ENCODE measurements around the gene CDC42BPA. TPM values are rescaled to one million over a fixed set of nuclear protein-coding genes. Genes with fewer than 3 reads are reported as not detected.

The CDC42BPA gene
- total RNA-seq, 1 donor from 2014 or later: 61.6 TPM

DNA sequence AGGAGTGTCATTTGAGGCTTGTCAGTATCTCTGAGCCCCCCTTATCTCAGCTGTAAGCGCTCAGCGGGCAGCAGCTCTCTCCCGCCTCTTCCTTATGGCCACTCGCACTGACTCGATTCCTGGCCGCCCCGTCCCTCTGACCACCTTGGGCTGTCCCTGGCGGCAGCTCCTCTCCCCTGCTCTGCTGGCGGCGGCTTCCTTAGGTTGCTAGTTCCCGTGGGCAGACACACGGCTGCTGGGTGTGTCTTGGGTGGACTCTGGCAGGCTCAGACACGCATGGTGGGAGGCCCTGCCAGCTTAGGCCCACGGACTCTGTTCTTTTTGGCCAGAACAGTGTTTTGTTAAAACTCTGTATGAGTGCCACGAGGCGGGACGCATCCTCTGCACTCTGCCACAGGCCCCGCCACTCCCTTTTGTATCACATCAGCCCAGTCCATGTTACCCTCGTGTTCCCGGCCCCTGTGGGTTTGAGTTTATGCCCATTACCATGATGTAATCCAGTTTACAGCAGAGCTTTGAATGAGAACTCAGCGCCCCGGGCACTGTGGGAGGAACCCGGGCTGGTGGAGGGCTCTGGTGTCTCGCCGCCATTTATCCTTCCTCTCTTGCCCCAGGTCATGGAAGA lies 332.3 kb downstream of the CDC42BPA start:
- no peak for DNase-seq (ENCODE audit: low spot score)
- Mint-ChIP-seq H3K36me3 (ENCODE audit: low read depth) (peaks cover 19% of the 10 kb centered on the region), H3K27ac (ENCODE audit: unreplicated experiment) (peak overlapping the region; percentile 27), H3K4me3 (ENCODE audit: unreplicated experiment) (no peak overlapping the region), H3K27me3 (ENCODE audit: low read depth) (no peaks in the 10 kb centered on the region), H3K4me1 (ENCODE audit: low read depth) (no peaks in the 10 kb centered on the region), H3K9me3 (ENCODE audit: low read depth) (no peaks in the 10 kb centered on the region)
- TF ChIP-seq, protein P1, sequence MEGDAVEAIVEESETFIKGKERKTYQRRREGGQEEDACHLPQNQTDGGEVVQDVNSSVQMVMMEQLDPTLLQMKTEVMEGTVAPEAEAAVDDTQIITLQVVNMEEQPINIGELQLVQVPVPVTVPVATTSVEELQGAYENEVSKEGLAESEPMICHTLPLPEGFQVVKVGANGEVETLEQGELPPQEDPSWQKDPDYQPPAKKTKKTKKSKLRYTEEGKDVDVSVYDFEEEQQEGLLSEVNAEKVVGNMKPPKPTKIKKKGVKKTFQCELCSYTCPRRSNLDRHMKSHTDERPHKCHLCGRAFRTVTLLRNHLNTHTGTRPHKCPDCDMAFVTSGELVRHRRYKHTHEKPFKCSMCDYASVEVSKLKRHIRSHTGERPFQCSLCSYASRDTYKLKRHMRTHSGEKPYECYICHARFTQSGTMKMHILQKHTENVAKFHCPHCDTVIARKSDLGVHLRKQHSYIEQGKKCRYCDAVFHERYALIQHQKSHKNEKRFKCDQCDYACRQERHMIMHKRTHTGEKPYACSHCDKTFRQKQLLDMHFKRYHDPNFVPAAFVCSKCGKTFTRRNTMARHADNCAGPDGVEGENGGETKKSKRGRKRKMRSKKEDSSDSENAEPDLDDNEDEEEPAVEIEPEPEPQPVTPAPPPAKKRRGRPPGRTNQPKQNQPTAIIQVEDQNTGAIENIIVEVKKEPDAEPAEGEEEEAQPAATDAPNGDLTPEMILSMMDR (IDR thresholded peaks at IDR 0.05): no peak

DNA sequence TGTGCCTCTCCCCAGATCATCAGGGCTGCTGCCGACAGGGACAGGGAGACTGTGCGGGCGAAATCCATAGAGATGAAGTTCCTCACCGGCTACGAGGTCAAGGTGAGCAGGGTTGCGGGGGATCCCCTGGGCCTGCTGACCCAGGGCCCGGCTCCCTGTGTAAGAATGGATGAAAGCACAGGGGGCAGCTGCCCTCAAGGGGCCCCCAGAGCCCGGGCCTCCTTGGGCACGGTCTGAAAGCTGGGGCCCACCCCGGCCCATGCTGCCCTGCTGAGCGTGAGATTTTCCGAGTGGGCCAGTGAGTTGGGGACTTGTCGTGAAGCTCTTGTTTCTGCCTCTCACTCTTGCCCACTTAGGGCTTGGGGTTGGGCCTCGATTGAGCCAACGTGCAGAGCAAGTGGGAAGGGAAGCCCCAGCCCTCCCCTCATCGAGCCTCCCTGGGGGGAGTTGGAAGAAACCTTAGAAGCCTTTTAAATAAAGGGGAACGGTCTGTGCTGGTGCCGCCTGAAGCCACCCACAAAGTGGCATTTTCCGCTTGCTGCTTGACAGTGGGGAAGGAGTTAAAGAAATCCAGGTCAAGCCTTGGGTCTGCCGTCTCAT lies 333.0 kb downstream of the CDC42BPA start:
- H3K9me3 Mint-ChIP-seq (ENCODE audit: low read depth): no peaks in the 10 kb centered on the region
- TF ChIP-seq, protein P1 (IDR thresholded peaks at IDR 0.05): no peak
- no peaks in the 10 kb centered on the region for H3K27me3 Mint-ChIP-seq (ENCODE audit: low read depth)
- peaks cover 19% of the 10 kb centered on the region for H3K36me3 Mint-ChIP-seq (ENCODE audit: low read depth)
- H3K27ac Mint-ChIP-seq (ENCODE audit: unreplicated experiment): no peak overlapping the region
- H3K4me1 Mint-ChIP-seq (ENCODE audit: low read depth): no peaks in the 10 kb centered on the region
- no peak overlapping the region for H3K4me3 Mint-ChIP-seq (ENCODE audit: unreplicated experiment)
- DNase-seq (ENCODE audit: low spot score): no peak

DNA sequence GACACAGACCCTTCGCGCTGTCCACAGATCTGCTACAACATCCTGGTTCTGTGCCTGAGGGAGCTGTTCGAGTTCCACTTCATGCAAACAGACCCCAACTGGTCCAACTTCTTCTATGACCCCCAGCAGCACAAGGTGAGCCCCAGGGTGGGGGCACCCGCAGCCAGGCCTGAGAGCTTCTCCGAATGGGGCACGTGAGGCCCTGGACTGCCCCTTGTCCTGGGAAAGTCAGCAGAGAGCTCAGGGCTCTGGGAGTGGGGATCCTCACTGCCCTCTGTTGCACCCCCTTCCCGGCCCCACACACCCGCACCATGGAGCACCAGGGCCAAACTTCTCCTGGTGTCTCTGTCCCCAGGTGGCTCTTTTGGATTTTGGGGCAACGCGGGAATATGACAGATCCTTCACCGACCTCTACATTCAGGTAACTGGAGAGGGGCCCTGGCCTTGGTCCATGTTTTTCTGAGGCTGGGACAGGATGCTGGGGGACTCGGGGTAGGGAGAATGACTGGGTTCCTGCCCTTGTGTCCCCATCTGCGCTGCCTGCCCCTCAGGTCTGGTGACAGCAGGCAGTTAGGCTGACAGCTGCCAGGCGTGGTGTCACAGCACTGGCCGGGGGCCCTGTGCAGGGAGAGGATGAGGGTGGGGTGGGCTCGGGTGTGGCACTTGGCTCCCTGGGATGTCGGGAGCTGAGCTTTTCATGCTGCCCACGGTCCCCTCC lies 333.6 kb downstream of the CDC42BPA start:
- no peaks in the 10 kb centered on the region for H3K4me1 Mint-ChIP-seq (ENCODE audit: low read depth)
- TF ChIP-seq, protein P1 (IDR thresholded peaks at IDR 0.05): no peak

DNA sequence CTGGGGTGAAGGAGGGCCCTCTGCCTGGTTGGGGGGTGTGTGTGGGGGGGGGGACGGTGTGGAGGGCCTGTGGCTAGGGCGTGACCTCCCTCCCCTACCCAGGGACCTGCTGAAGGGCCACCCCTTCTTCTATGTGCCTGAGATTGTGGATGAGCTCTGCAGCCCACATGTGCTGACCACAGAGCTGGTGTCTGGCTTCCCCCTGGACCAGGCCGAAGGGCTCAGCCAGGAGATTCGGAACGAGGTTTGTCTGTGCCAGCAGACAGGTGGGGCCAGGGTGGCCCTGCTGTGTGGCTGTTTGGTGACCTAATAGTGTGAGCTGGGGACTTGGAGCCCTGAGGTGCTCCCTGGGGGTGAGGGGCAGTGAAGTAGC lies 334.3 kb downstream of the CDC42BPA start:
- TF ChIP-seq, protein P1 (IDR thresholded peaks at IDR 0.05): no peak
- Mint-ChIP-seq H3K4me1 (ENCODE audit: low read depth) (no peaks in the 10 kb centered on the region), H3K27me3 (ENCODE audit: low read depth) (no peaks in the 10 kb centered on the region), H3K36me3 (ENCODE audit: low read depth) (peaks cover 19% of the 10 kb centered on the region), H3K9me3 (ENCODE audit: low read depth) (no peaks in the 10 kb centered on the region), H3K4me3 (ENCODE audit: unreplicated experiment) (no peak overlapping the region), H3K27ac (ENCODE audit: unreplicated experiment) (peak overlapping the region; percentile 36)
- peak; percentile 80 for DNase-seq (ENCODE audit: low spot score)

More for the DNA sequence above, 333.6 kb downstream of the CDC42BPA start:
- Mint-ChIP-seq H3K4me3 (ENCODE audit: unreplicated experiment) (no peak overlapping the region), H3K27me3 (ENCODE audit: low read depth) (no peaks in the 10 kb centered on the region), H3K27ac (ENCODE audit: unreplicated experiment) (no peak overlapping the region), H3K36me3 (ENCODE audit: low read depth) (peaks cover 19% of the 10 kb centered on the region), H3K9me3 (ENCODE audit: low read depth) (no peaks in the 10 kb centered on the region)
- peak; percentile 41 for DNase-seq (ENCODE audit: low spot score)

DNA sequence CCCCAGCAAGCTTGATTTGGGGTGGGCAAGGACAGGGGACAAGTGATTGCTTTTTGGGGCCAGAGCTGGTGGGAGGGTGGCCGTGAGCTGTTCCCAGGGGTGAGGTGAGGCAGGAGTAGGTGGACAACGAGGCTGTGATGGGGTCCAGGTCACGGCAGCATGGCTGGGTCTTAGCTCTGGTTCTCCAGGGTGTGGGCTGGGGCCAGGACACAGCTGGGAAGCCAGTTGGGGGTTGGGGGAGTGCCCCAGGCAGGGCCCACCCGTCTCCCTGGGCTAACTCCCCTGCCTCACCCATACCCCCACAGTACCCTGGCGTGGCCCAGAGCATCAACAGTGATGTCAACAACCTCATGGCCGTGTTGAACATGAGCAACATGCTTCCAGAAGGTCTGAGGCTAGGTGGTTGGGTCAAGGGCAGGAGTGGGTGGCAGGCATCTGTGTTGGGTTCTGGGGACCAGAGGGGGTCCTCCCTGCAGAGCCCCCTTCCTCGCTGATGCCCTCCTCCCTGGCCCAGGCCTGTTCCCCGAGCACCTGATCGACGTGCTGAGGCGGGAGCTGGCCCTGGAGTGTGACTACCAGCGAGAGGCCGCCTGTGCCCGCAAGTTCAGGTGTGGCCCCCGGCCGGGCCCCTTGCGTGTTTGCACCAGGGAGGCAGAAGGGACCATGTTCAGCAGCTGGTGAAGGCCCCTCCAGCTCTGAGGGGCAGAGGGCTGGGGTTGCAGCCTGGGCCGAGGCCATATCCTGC lies 334.9 kb downstream of the CDC42BPA start:
- no peak overlapping the region for H3K4me3 Mint-ChIP-seq (ENCODE audit: unreplicated experiment)

More for the DNA sequence above, 334.9 kb downstream of the CDC42BPA start:
- TF ChIP-seq, protein P1 (IDR thresholded peaks at IDR 0.05): no peak
- H3K27me3 Mint-ChIP-seq (ENCODE audit: low read depth): no peaks in the 10 kb centered on the region
- H3K9me3 Mint-ChIP-seq (ENCODE audit: low read depth): no peaks in the 10 kb centered on the region
- no peak overlapping the region for H3K27ac Mint-ChIP-seq (ENCODE audit: unreplicated experiment)
- no peaks in the 10 kb centered on the region for H3K4me1 Mint-ChIP-seq (ENCODE audit: low read depth)
- DNase-seq (ENCODE audit: low spot score): no peak
- peaks cover 16% of the 10 kb centered on the region for H3K36me3 Mint-ChIP-seq (ENCODE audit: low read depth)

Measured in chondrocyte (in vitro differentiated cells).